Endodermal cell (in vitro differentiated cells): ENCODE data around the gene HEPN1. TPM values are rescaled to one million over a fixed set of nuclear protein-coding genes. Genes with fewer than 3 reads are reported as not detected.

Source experiments
- DNase-seq: peaks from one replicate; pipeline ENCODE4 v3.0.0-alpha.2; 2017
- H3K27ac ChIP-seq: 2 replicates; pipeline ENCODE4 v1.5.1; 2013; ENCODE audit warnings: mild to moderate bottlenecking, low read depth, low read length, moderate library complexity
- H3K27me3 ChIP-seq: 2 replicates; pipeline ENCODE4 v1.6.1; 2013; ENCODE audit warnings: mild to moderate bottlenecking, low read length, moderate library complexity; ENCODE audit not compliant: insufficient read depth, control insufficient read depth, poor library complexity, severe bottlenecking
- H3K36me3 ChIP-seq: 2 replicates; pipeline ENCODE4 v1.7.0; 2013; ENCODE audit warnings: mild to moderate bottlenecking, low read length, moderate library complexity; ENCODE audit not compliant: control insufficient read depth, insufficient read depth
- H3K4me1 ChIP-seq: one replicate; pipeline ENCODE4 v1.7.0; 2013; ENCODE audit warnings: low read length; ENCODE audit not compliant: control insufficient read depth, insufficient read depth
- H3K4me3 ChIP-seq: 2 replicates; pipeline ENCODE4 v1.5.1; 2013; ENCODE audit warnings: mild to moderate bottlenecking, low read length, moderate library complexity
- H3K9ac ChIP-seq: 2 replicates; pipeline ENCODE4 v1.6.1; 2013; ENCODE audit warnings: mild to moderate bottlenecking, low read length, moderate library complexity; ENCODE audit not compliant: poor library complexity, severe bottlenecking; ENCODE audit errors: extremely low read depth
- H3K9me3 ChIP-seq: 2 replicates; pipeline ENCODE4 v1.6.1; 2013; ENCODE audit warnings: mild to moderate bottlenecking, low read length, moderate library complexity; ENCODE audit not compliant: control insufficient read depth
- H3K27ac Mint-ChIP-seq: 2 replicates; pipeline ENCODE4 v1.8.0; 2020; ENCODE audit warnings: mixed read lengths
- H3K27me3 Mint-ChIP-seq: 2 replicates; pipeline ENCODE4 v1.8.0; 2021; ENCODE audit warnings: mild to moderate bottlenecking, mixed read lengths; ENCODE audit not compliant: insufficient read depth
- H3K36me3 Mint-ChIP-seq: 2 replicates; pipeline ENCODE4 v1.8.0; 2020; ENCODE audit warnings: low read depth, mixed read lengths
- H3K4me1 Mint-ChIP-seq: 2 replicates; pipeline ENCODE4 v1.8.0; 2020; ENCODE audit warnings: mixed read lengths
- H3K4me3 Mint-ChIP-seq: 2 replicates; pipeline ENCODE4 v1.8.0; 2020; ENCODE audit warnings: mild to moderate bottlenecking, moderate library complexity, mixed read lengths
- H3K9me3 Mint-ChIP-seq: 2 replicates; pipeline ENCODE4 v1.8.0; 2020; ENCODE audit warnings: mild to moderate bottlenecking, mixed read lengths
- CTCF ChIP-seq: fragments of 200-600 bp; sonication (generic); conservative IDR thresholded peaks from 2 replicates; pipeline ENCODE4 v1.5.0; 2021; ENCODE audit warnings: antibody characterized with exemption, mild to moderate bottlenecking
- WGBS, 2 experiments: methylation state at CpG; one replicate each; pipeline versions ENCODE4 v1.1.5 to v1.1.7; 2013; ENCODE audit warnings: missing lambda C conversion rate in 2 of 2, mixed read lengths in 1 of 2; ENCODE audit not compliant: insufficient coverage in 1 of 2, insufficient read length in 1 of 2; 5-methylcytosine and 5-hydroxymethylcytosine counted together
- long read RNA-seq, 4 experiments: library from polyadenylated mRNA in 2 of 4; library from RNA in 1 of 4; library from capped mRNA in 1 of 4; stranded (forward) in 3 of 4; unstranded in 1 of 4; transcript quantifications; one replicate each; pipeline ENCODE4 v2.0.0, GENCODE V29; 2020 to 2021; ENCODE audit warnings: inconsistent platforms in 1 of 4
- polyA plus RNA-seq, 2 experiments: library from polyadenylated mRNA; stranded (reverse); fragments of 50-300 nt; gene quantifications; one replicate each; pipeline ENCODE4 v1.2.3, GENCODE V29; 2013
- total RNA-seq, 2 donors: library from RNA; stranded (reverse); fragmentation: NEBNext Ultra II Directional in 1 of 2; extraction: Animal tissue kit (Norgen Biotek cat#: 25700) in 1 of 2; gene quantifications; 2 replicates in 1 of 2; 3 replicates in 1 of 2; pipeline ENCODE4 v1.2.1, GENCODE V29; 2021

HEPN1 gene
- not detected for total RNA-seq
- polyA plus RNA-seq (2013, experiment 1 of 2), result not detected
- not detected for polyA plus RNA-seq (2013, experiment 2 of 2)
- long read RNA-seq, experiment 1, result 0 reads
- long read RNA-seq, experiment 2, result 0 reads
- long read RNA-seq, experiment 3, partial matches to known transcripts, result 0 of 1 reads
- long read RNA-seq, experiment 3, other reads (novel, unspliced or antisense), result 0 of 1 reads
- long read RNA-seq, experiment 4, result 0 reads

GRCh38 chr11:124918950-124919349 lies at the start of gene HEPN1:
Gene HEPN1 (plus strand): TSS chr11:124919250.
- no peak for DNase-seq
- H3K9ac ChIP-seq, result no peak within 1 kb of the TSS
- H3K9me3 Mint-ChIP-seq, result no peaks in the 10 kb centered on the region
- no peak within 1 kb of the TSS for H3K27ac Mint-ChIP-seq
- H3K4me3 Mint-ChIP-seq, result no peak within 1 kb of the TSS
- no peak within 1 kb of the TSS for H3K27ac ChIP-seq
- H3K27me3 ChIP-seq, result peaks cover 46% of the 10 kb centered on the region
- 93 to 95% methylated on average over 3 of the region's 3 CpGs for WGBS, 2 experiments
- H3K9me3 ChIP-seq, result no peaks in the 10 kb centered on the region
- H3K36me3 Mint-ChIP-seq, result no peaks in the 10 kb centered on the region
- H3K4me3 ChIP-seq, result no peak within 1 kb of the TSS
- no peaks in the 10 kb centered on the region for H3K4me1 ChIP-seq
- no peaks in the 10 kb centered on the region for H3K36me3 ChIP-seq
- H3K4me1 Mint-ChIP-seq, result no peaks in the 10 kb centered on the region
- TF ChIP-seq CTCF, result no peak
- peaks cover 83% of the 10 kb centered on the region for H3K27me3 Mint-ChIP-seq

- H3K27ac ChIP-seq, result no peak overlapping the region
- TF ChIP-seq CTCF, result no peak
- Mint-ChIP-seq H3K27me3 (peaks cover 100% of the 10 kb centered on the region), H3K4me3 (no peak overlapping the region), H3K27ac (no peak overlapping the region), H3K9me3 (no peaks in the 10 kb centered on the region), H3K36me3 (no peaks in the 10 kb centered on the region), H3K4me1 (peaks cover 2% of the 10 kb centered on the region)
- DNase-seq, result peak; percentile 47
- WGBS, 2 experiments, result 23 to 27% methylated on average over 5 to 16 of the region's 16 CpGs
- H3K9me3 ChIP-seq, result no peaks in the 10 kb centered on the region
- peaks cover 100% of the 10 kb centered on the region for H3K27me3 ChIP-seq
- H3K4me3 ChIP-seq, result no peak overlapping the region
- no peak overlapping the region for H3K9ac ChIP-seq
- H3K4me1 ChIP-seq, result peaks cover 8% of the 10 kb centered on the region
- no peaks in the 10 kb centered on the region for H3K36me3 ChIP-seq
Observed at GRCh38 chr11:124869331-124869730, 49.7 kb upstream of the HEPN1 start.

GRCh38 chr11:124869856-124870387 lies 49.1 kb upstream of the HEPN1 start:
- Histone ChIP-seq H3K9me3 (no peaks in the 10 kb centered on the region), H3K27me3 (peaks cover 100% of the 10 kb centered on the region), H3K27ac (no peak overlapping the region), H3K9ac (no peak overlapping the region), H3K4me1 (peaks cover 8% of the 10 kb centered on the region), H3K36me3 (no peaks in the 10 kb centered on the region), H3K4me3 (no peak overlapping the region)
- Mint-ChIP-seq H3K27me3 (peaks cover 100% of the 10 kb centered on the region), H3K36me3 (no peaks in the 10 kb centered on the region), H3K27ac (no peak overlapping the region), H3K4me1 (peaks cover 2% of the 10 kb centered on the region), H3K4me3 (no peak overlapping the region), H3K9me3 (no peaks in the 10 kb centered on the region)
- TF ChIP-seq CTCF, result no peak
- 85 to 86% methylated on average over 9 to 14 of the region's 14 CpGs for WGBS, 2 experiments
- no peak for DNase-seq
